Mucosa of rectum (tissue), 2 donors: ENCODE results near the gene MED10.
"Not testable (repeated sequence)": the region's sequence is repeated elsewhere in the genome, so short reads cannot be mapped to it uniquely, and the experiment has no call there.

Experiments
- H3K27ac ChIP-seq, 2 donors: one replicate each; pipeline ENCODE4 v1.7.0; 2013; ENCODE audit warnings: inconsistent platforms in 2 of 2, low read depth in 2 of 2, low read length in 2 of 2
- H3K27me3 ChIP-seq, 2 donors: one replicate each; pipeline ENCODE4 v1.7.0; 2013; ENCODE audit warnings: low read length in 2 of 2; ENCODE audit not compliant: control insufficient read depth in 2 of 2, insufficient read depth in 2 of 2
- H3K36me3 ChIP-seq, 2 donors: one replicate each; pipeline ENCODE4 v1.7.0; 2013; ENCODE audit warnings: low read length in 2 of 2; ENCODE audit not compliant: control insufficient read depth in 2 of 2, insufficient read depth in 2 of 2
- H3K4me1 ChIP-seq, 2 donors: one replicate each; pipeline ENCODE4 v1.7.0; 2013; ENCODE audit warnings: low read length in 2 of 2, mild to moderate bottlenecking in 1 of 2; ENCODE audit not compliant: control insufficient read depth in 2 of 2, insufficient read depth in 2 of 2
- H3K4me3 ChIP-seq, 2 donors: one replicate each; pipeline ENCODE4 v1.7.0; 2013; ENCODE audit warnings: low read length in 2 of 2
- H3K9ac ChIP-seq, 2 donors: one replicate each; pipeline ENCODE4 v1.7.0; 2013; ENCODE audit warnings: low read length in 2 of 2, low read depth in 1 of 2, mild to moderate bottlenecking in 1 of 2
- H3K9me3 ChIP-seq, 2 donors: one replicate each; pipeline ENCODE4 v1.7.0; 2013; ENCODE audit warnings: low read length in 2 of 2; ENCODE audit not compliant: control insufficient read depth in 2 of 2
- donor health status: healthy.
- donor health status: Normal muscosa, but diverticular disease.

MED10 gene

GRCh38 chr5:6376974-6377520 is 1.3 kb downstream of the MED10 start:
- no peak overlapping the region for H3K27ac ChIP-seq

GRCh38 chr5:6373081-6373846 is 5.1 kb downstream of the MED10 start:
- Histone ChIP-seq H3K9ac (no peak overlapping the region), H3K4me3 (no peak overlapping the region), H3K9me3 (no peaks in the 10 kb centered on the region), H3K27me3 (no peaks in the 10 kb centered on the region), H3K4me1 (peaks cover 5 to 9% of the 10 kb centered on the region in 2 donors), H3K27ac (no peak overlapping the region), H3K36me3 (peaks cover 57 to 82% of the 10 kb centered on the region in 2 donors)

More at GRCh38 chr5:6376974-6377520, 1.3 kb downstream of the MED10 start:
- H3K27me3 ChIP-seq: no peaks in the 10 kb centered on the region
- H3K9ac ChIP-seq: no peak overlapping the region
- H3K4me1 ChIP-seq: peaks cover 5 to 9% of the 10 kb centered on the region in 2 donors
- H3K9me3 ChIP-seq: no peaks in the 10 kb centered on the region
- H3K36me3 ChIP-seq: peaks cover 34 to 50% of the 10 kb centered on the region in 2 donors
- peak overlapping the region; percentile 89 to 93 for H3K4me3 ChIP-seq

GRCh38 chr5:6372251-6373080 is 5.9 kb downstream of the MED10 start:
- peaks cover 57 to 83% of the 10 kb centered on the region in 2 donors for H3K36me3 ChIP-seq
- H3K4me1 ChIP-seq: peaks cover 4 to 5% of the 10 kb centered on the region in 2 donors
- H3K4me3 ChIP-seq: no peak overlapping the region
- H3K9ac ChIP-seq: no peak overlapping the region
- H3K27me3 ChIP-seq: no peaks in the 10 kb centered on the region
- no peaks in the 10 kb centered on the region for H3K9me3 ChIP-seq
- H3K27ac ChIP-seq: no peak overlapping the region

- H3K9me3 ChIP-seq: no peaks in the 10 kb centered on the region
- H3K4me1 ChIP-seq: no peaks in the 10 kb centered on the region
- H3K9ac ChIP-seq: no peak overlapping the region
- H3K27ac ChIP-seq: no peak overlapping the region
- H3K4me3 ChIP-seq: no peak overlapping the region
- peaks cover 57 to 88% of the 10 kb centered on the region in 2 donors for H3K36me3 ChIP-seq
- H3K27me3 ChIP-seq: no peaks in the 10 kb centered on the region
Measured at GRCh38 chr5:6371079-6371810, 7.1 kb downstream of the MED10 start.

- Histone ChIP-seq H3K36me3 (peaks cover 54 to 84% of the 10 kb centered on the region in 2 donors), H3K9ac (no peak overlapping the region), H3K4me1 (no peaks in the 10 kb centered on the region), H3K9me3 (no peaks in the 10 kb centered on the region), H3K4me3 (no peak overlapping the region), H3K27ac (no peak overlapping the region), H3K27me3 (no peaks in the 10 kb centered on the region)
Measured at GRCh38 chr5:6370580-6370979, 7.8 kb downstream of the MED10 start.

- Histone ChIP-seq H3K36me3 (peaks cover 14 to 42% of the 10 kb centered on the region in 2 donors), H3K4me1 (no peaks in the 10 kb centered on the region), H3K9me3 (no peaks in the 10 kb centered on the region), H3K4me3 (no peak overlapping the region), H3K27me3 (no peaks in the 10 kb centered on the region), H3K27ac (no peak overlapping the region), H3K9ac (no peak overlapping the region)
Measured at GRCh38 chr5:6365977-6366590, 12.3 kb downstream of the MED10 start.

GRCh38 chr5:6365142-6365976 is 13.0 kb downstream of the MED10 start:
- no peaks in the 10 kb centered on the region for H3K4me1 ChIP-seq
- no peak overlapping the region for H3K27ac ChIP-seq
- H3K4me3 ChIP-seq: no peak overlapping the region
- H3K9me3 ChIP-seq: no peaks in the 10 kb centered on the region
- H3K9ac ChIP-seq: no peak overlapping the region
- peaks cover 8 to 38% of the 10 kb centered on the region in 2 donors for H3K36me3 ChIP-seq
- H3K27me3 ChIP-seq: no peaks in the 10 kb centered on the region

GRCh38 chr5:6363454-6364011 is 14.8 kb downstream of the MED10 start:
- not testable (repeated sequence) for H3K4me3 ChIP-seq, H3K27ac ChIP-seq, H3K4me1 ChIP-seq, H3K27me3 ChIP-seq, H3K9me3 ChIP-seq, H3K9ac ChIP-seq
- H3K36me3 ChIP-seq: peaks cover 0 to 23% of the 10 kb centered on the region in 2 donors

- no peak overlapping the region for H3K9ac ChIP-seq
- no peak overlapping the region for H3K27ac ChIP-seq
- no peaks in the 10 kb centered on the region for H3K4me1 ChIP-seq
- peaks cover 0 to 24% of the 10 kb centered on the region in 2 donors for H3K36me3 ChIP-seq
- no peak overlapping the region for H3K4me3 ChIP-seq
- no peaks in the 10 kb centered on the region for H3K9me3 ChIP-seq
- H3K27me3 ChIP-seq: no peaks in the 10 kb centered on the region
Measured at GRCh38 chr5:6362846-6363245, 15.5 kb downstream of the MED10 start.
